PC-9 (cell line): ENCODE data around the gene PELI1. TPM values are rescaled to one million over a fixed set of nuclear protein-coding genes. Genes with fewer than 3 reads are reported as not detected.
A peak's percentile ranks its signal among the peaks of the same experiment; 100 is the strongest.

Source experiments
- Bru-seq: library from RNA; stranded (reverse); fragments of 400-500 nt; gene quantifications from one replicate; lab custom pipeline; 2021; lab: Mats Ljungman, UMichigan
- BruChase-seq, 2 experiments: library from RNA; stranded (reverse); fragments of 400-500 nt; gene quantifications; one replicate each; lab custom pipeline; 2021; lab: Mats Ljungman, UMichigan
- BruUV-seq: library from RNA; stranded (reverse); fragments of 400-500 nt; replicated peaks from 2 replicates; lab custom pipeline; 2021; lab: Mats Ljungman, UMichigan
- CTCF ChIA-PET: fragments of 300-600 bp; sonication (Branson Sonifier 250); formaldehyde crosslinking; loops from one replicate; lab custom pipeline; 2022; ENCODE audit warnings: antibody characterized with exemption; lab: Charles Lee
- POLR2A ChIA-PET: fragments of 300-600 bp; sonication (Branson Sonifier 250); formaldehyde crosslinking; loops from one replicate; lab custom pipeline; 2022; ENCODE audit warnings: antibody characterized with exemption; ENCODE audit not compliant: unreplicated experiment; lab: Charles Lee
- DNase-seq, 2 experiments: peaks; one replicate each; pipeline versions ENCODE4 v3.0.0 to v3.0.0-alpha.2; 2015 to 2022; ENCODE audit warnings: mixed read lengths in 1 of 2
- H2AFZ ChIP-seq: fragments of 200-600 bp; sonication (generic); 2 replicates; pipeline ENCODE4 v1.8.1; 2017; ENCODE audit warnings: antibody characterized with exemption
- H3F3A ChIP-seq: fragments of 200-600 bp; sonication (generic); 2 replicates; pipeline ENCODE4 v1.8.1; 2017; ENCODE audit warnings: antibody characterized with exemption, mild to moderate bottlenecking, low read depth; ENCODE audit not compliant: insufficient read depth
- H3K27ac ChIP-seq: fragments of 200-600 bp; sonication (generic); 2 replicates; pipeline ENCODE4 v1.6.1; 2016; ENCODE audit warnings: mixed run types
- H3K27me3 ChIP-seq: fragments of 200-600 bp; sonication (generic); 2 replicates; pipeline ENCODE4 v1.6.1; 2016; ENCODE audit warnings: low read depth, mixed run types; ENCODE audit not compliant: insufficient read depth
- H3K36me3 ChIP-seq: fragments of 200-600 bp; sonication (generic); 2 replicates; pipeline ENCODE4 v1.6.1; 2016; ENCODE audit warnings: low read depth, mixed run types
- H3K4me1 ChIP-seq: fragments of 200-600 bp; sonication (generic); replicated peaks from 2 replicates; pipeline ENCODE4 v1.6.1; 2016; ENCODE audit warnings: mixed run types; ENCODE audit not compliant: insufficient read depth
- H3K4me2 ChIP-seq: fragments of 200-600 bp; sonication (generic); 2 replicates; pipeline ENCODE4 v1.6.1; 2017; ENCODE audit warnings: mixed run types
- H3K4me3 ChIP-seq: fragments of 200-600 bp; sonication (generic); 2 replicates; pipeline ENCODE4 v1.6.1; 2016; ENCODE audit warnings: mixed run types
- H3K79me2 ChIP-seq: fragments of 200-600 bp; sonication (generic); 2 replicates; pipeline ENCODE4 v1.6.1; 2017; ENCODE audit warnings: low read depth, mixed run types
- H3K9me2 ChIP-seq: fragments of 200-600 bp; sonication (generic); 2 replicates; pipeline ENCODE4 v1.8.1; 2017; ENCODE audit warnings: mild to moderate bottlenecking; ENCODE audit not compliant: insufficient read depth
- H3K9me3 ChIP-seq: fragments of 200-600 bp; sonication (generic); 2 replicates; pipeline ENCODE4 v1.8.1; 2016; ENCODE audit warnings: low read depth; ENCODE audit not compliant: insufficient read depth
- H4K20me1 ChIP-seq: fragments of 200-600 bp; sonication (generic); 2 replicates; pipeline ENCODE4 v1.8.1; 2017; ENCODE audit not compliant: insufficient read depth
- EZH2 ChIP-seq: fragments of 200-600 bp; sonication (generic); IDR thresholded peaks from 2 replicates; pipeline ENCODE4 v1.8.0; 2017; ENCODE audit warnings: antibody characterized with exemption, low read depth
- intact Hi-C: fragments of 100-400 bp; cut with micrococcal nuclease; formaldehyde crosslinking; loops from one replicate; pipeline ENCODE4 v1.10.0; 2022; ENCODE audit not compliant: unreplicated experiment
- long read RNA-seq: library from polyadenylated mRNA; stranded (forward); transcript quantifications from one replicate; pipeline ENCODE4 v2.0.0, GENCODE V29; 2022
- total RNA-seq: library from RNA; stranded (reverse); gene quantifications from 2 replicates; pipeline ENCODE4 v1.2.3, GENCODE V29; 2021
- TF ChIP-seq, protein P1 (sequence below): fragments of 200-600 bp; sonication (generic); conservative IDR thresholded peaks from 2 replicates; pipeline ENCODE4 v1.6.1; 2017; ENCODE audit warnings: mixed run types, antibody characterized with exemption, mild to moderate bottlenecking, moderate library complexity

PELI1 gene, protein sequence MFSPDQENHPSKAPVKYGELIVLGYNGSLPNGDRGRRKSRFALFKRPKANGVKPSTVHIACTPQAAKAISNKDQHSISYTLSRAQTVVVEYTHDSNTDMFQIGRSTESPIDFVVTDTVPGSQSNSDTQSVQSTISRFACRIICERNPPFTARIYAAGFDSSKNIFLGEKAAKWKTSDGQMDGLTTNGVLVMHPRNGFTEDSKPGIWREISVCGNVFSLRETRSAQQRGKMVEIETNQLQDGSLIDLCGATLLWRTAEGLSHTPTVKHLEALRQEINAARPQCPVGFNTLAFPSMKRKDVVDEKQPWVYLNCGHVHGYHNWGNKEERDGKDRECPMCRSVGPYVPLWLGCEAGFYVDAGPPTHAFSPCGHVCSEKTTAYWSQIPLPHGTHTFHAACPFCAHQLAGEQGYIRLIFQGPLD
- 32.6 and 33.1 TPM in 2 replicates for total RNA-seq
- percentile 92 among the genes with signal in this experiment for Bru-seq, nascent RNA
- percentile 90 among the genes with signal in this experiment for BruChase-seq, experiment 1, labeled RNA remaining after a 2-hour chase
- BruChase-seq, experiment 2, labeled RNA remaining after a 6-hour chase, result percentile 75 among the genes with signal in this experiment
- long read RNA-seq, transcript PELI1-201 (7 exons, 3,750 nt), result major isoform, 15 of 19 reads
- long read RNA-seq, partial matches to known transcripts, result 2 of 19 reads
- long read RNA-seq, other reads (novel, unspliced or antisense), result 2 of 19 reads

- intact Hi-C loops, result loop anchor here (1.0 to 10.0 kb wide), 8 partner anchors 59 to 733 kb away; no protein-coding TSS in a partner anchor
- POLR2A ChIA-PET, result interaction anchor here (0.6 kb wide), 1 partner anchor 131 kb away, joined by 3 read pairs; no protein-coding TSS in a partner anchor
- BruUV-seq, result no TSS peak
These were observed at the start of gene PELI1 for GRCh38 chr2:64144057-64145013. TSS of gene PELI1 (minus strand) at chr2:64144420. CDS start at chr2:64108310, 36,110 bp downstream.

DNA sequence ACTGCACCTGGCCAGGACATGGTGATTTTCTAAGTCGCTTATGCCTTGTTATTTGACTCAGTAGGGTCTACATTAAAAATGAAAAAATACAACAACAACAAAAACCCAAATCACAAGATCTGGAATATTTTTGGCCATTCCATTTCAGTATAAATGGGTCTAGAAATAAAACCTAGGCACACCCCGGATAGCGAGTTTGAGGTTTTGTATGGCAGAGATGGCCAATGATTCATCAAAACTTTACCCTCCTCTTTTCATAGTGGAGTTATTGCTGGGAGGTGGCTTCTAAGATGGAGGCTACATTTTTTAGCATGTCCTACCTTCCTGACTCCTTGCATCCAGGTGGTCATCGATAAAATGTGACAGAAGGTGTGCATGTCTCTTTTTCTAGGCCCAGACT lies 49.3 kb upstream of the PELI1 start:
- 0 out of 2 replicates have a peak, but pooled peaks cover 4% of the 10 kb centered on the region for H3K9me3 ChIP-seq
- DNase-seq, result no peak
- no peak overlapping the region for H3K4me3 ChIP-seq
- no peaks in the 10 kb centered on the region for H3K36me3 ChIP-seq
- ChIA-PET POLR2A (no interaction called here), CTCF (no interaction called here)
- no peaks in the 10 kb centered on the region for H3K4me1 ChIP-seq
- no peaks in the 10 kb centered on the region for H4K20me1 ChIP-seq
- intact Hi-C loops, result no loop called here
- H3K4me2 ChIP-seq, result no peak overlapping the region
- no TSS peak for BruUV-seq
- no peaks in the 10 kb centered on the region for H3F3A ChIP-seq
- no peaks in the 10 kb centered on the region for H3K27me3 ChIP-seq
- no peaks in the 10 kb centered on the region for H3K9me2 ChIP-seq
- TF ChIP-seq, protein P1, sequence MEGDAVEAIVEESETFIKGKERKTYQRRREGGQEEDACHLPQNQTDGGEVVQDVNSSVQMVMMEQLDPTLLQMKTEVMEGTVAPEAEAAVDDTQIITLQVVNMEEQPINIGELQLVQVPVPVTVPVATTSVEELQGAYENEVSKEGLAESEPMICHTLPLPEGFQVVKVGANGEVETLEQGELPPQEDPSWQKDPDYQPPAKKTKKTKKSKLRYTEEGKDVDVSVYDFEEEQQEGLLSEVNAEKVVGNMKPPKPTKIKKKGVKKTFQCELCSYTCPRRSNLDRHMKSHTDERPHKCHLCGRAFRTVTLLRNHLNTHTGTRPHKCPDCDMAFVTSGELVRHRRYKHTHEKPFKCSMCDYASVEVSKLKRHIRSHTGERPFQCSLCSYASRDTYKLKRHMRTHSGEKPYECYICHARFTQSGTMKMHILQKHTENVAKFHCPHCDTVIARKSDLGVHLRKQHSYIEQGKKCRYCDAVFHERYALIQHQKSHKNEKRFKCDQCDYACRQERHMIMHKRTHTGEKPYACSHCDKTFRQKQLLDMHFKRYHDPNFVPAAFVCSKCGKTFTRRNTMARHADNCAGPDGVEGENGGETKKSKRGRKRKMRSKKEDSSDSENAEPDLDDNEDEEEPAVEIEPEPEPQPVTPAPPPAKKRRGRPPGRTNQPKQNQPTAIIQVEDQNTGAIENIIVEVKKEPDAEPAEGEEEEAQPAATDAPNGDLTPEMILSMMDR, result no peak
- TF ChIP-seq EZH2, result no peak
- no peak overlapping the region for H2AFZ ChIP-seq
- no peaks in the 10 kb centered on the region for H3K79me2 ChIP-seq
- no peak overlapping the region for H3K27ac ChIP-seq

More at GRCh38 chr2:64144057-64145013, at the start of gene PELI1:
- no peak for TF ChIP-seq EZH2
- TF ChIP-seq, protein P1, result peak; percentile 40; the same call in 1 of the 2 replicates
- no peaks in the 10 kb centered on the region for H4K20me1 ChIP-seq
- H3K36me3 ChIP-seq, result no peaks in the 10 kb centered on the region
- H3K79me2 ChIP-seq, result peaks cover 34% of the 10 kb centered on the region
- H3K9me3 ChIP-seq, result no peaks in the 10 kb centered on the region
- no peak within 1 kb of the TSS for H3K27ac ChIP-seq
- peak; percentile 98 to 99 for DNase-seq
- H3K4me3 ChIP-seq, result peak within 1 kb of the TSS; percentile 80
- H3F3A ChIP-seq, result no peaks in the 10 kb centered on the region
- H2AFZ ChIP-seq, result peak within 1 kb of the TSS; percentile 94
- 0 out of 2 replicates have a peak, but pooled peaks cover 3% of the 10 kb centered on the region for H3K9me2 ChIP-seq
- H3K27me3 ChIP-seq, result no peaks in the 10 kb centered on the region
- H3K4me2 ChIP-seq, result peak within 1 kb of the TSS; percentile 73
- CTCF ChIA-PET, result no interaction called here
- H3K4me1 ChIP-seq, result peaks cover 36% of the 10 kb centered on the region
